HCT116 (cell line): ENCODE results near the gene G3BP2. TPM values are rescaled to one million over a fixed set of nuclear protein-coding genes. Genes with fewer than 3 reads are reported as not detected.

Source experiments
- ATAC-seq: fragments of 200-7000 bp; cut with Tn5 transposase; 2 replicates; pipeline ENCODE4 v1.9.1; 2020; ENCODE audit warnings: mild to moderate bottlenecking, moderate library complexity
- BruUV-seq: library from RNA; stranded (reverse); fragments of 400-500 nt; replicated peaks from 2 replicates; lab custom pipeline; 2021; lab: Mats Ljungman, UMichigan
- CTCF ChIA-PET: fragments of 300-600 bp; sonication (Branson Sonifier 250); formaldehyde crosslinking; loops from one replicate; lab custom pipeline; 2021; ENCODE audit warnings: antibody characterized with exemption; lab: Charles Lee
- POLR2A ChIA-PET: fragments of 300-600, 350-600 bp; sonication (Branson Sonifier 250); formaldehyde crosslinking; loops from one replicate; lab custom pipeline; 2021; ENCODE audit warnings: antibody characterized with exemption; lab: Charles Lee
- RAD21 ChIA-PET, 2 experiments: fragments of 300-600 bp; sonication (Branson Sonifier 250); formaldehyde crosslinking; loops; one replicate each; lab custom pipeline; 2023; ENCODE audit warnings: low total read pairs in 2 of 2; ENCODE audit not compliant: uncharacterized antibody in 2 of 2, unreplicated experiment in 2 of 2, low non-redundant PET in 1 of 2; lab: Charles Lee
- DNase-seq: peaks from one replicate; pipeline ENCODE4 v3.0.0-alpha.2; 2010; ENCODE audit warnings: low read depth, low spot score
- H2AFZ ChIP-seq: fragments of 200-600 bp; shearing (Covaris generic), sonication (generic); 2 replicates; pipeline ENCODE4 v1.6.1; 2017; ENCODE audit warnings: low read depth, mixed run types, mixed read lengths, antibody characterized with exemption, low read length; ENCODE audit not compliant: poor library complexity, severe bottlenecking
- H3K27ac ChIP-seq: 2 replicates; pipeline ENCODE4 v1.5.1; 2012; ENCODE audit warnings: low read depth, low read length
- H3K27me3 ChIP-seq: fragments of 200-600 bp; sonication (generic); 2 replicates; pipeline ENCODE4 v1.6.1; 2016; ENCODE audit warnings: mixed run types, low read length, mixed read lengths; ENCODE audit not compliant: insufficient read depth
- H3K36me3 ChIP-seq, 2 experiments: fragments of 200-500 bp in 1 of 2; fragments of 200-600 bp in 1 of 2; sonication (Bioruptor generic) in 1 of 2; sonication (generic) in 1 of 2; 2 replicates each; pipeline versions ENCODE4 v1.5.1 to v1.6.1; 2014 to 2016; ENCODE audit warnings: low read length in 2 of 2, inconsistent platforms in 1 of 2, mixed read lengths in 1 of 2, mixed run types in 1 of 2; ENCODE audit not compliant: insufficient read depth in 2 of 2, control insufficient read depth in 1 of 2
- H3K4me1 ChIP-seq, 2 experiments: fragments of 200-600 bp in 1 of 2; sonication (generic) in 1 of 2; 2 replicates each; pipeline versions ENCODE4 v1.5.1 to v1.6.1; 2012 to 2017; ENCODE audit warnings: low read length in 2 of 2, inconsistent platforms in 1 of 2, mild to moderate bottlenecking in 1 of 2, mixed read lengths in 1 of 2, mixed run types in 1 of 2, moderate library complexity in 1 of 2; ENCODE audit not compliant: insufficient read depth in 2 of 2, control insufficient read depth in 1 of 2
- H3K4me2 ChIP-seq: fragments of 200-600 bp; sonication (generic); 2 replicates; pipeline ENCODE4 v1.6.1; 2017; ENCODE audit warnings: mixed run types, low read length, mixed read lengths
- H3K4me3 ChIP-seq, 2 experiments: fragments of 200-600 bp in 1 of 2; sonication (generic) in 1 of 2; replicated peaks in 1 of 2; 2 replicates each; pipeline ENCODE4 v1.5.1; 2011 to 2016; ENCODE audit warnings: low read length in 2 of 2, control low read depth in 1 of 2, low read depth in 1 of 2, mild to moderate bottlenecking in 1 of 2, mixed read lengths in 1 of 2, mixed run types in 1 of 2
- H3K79me2 ChIP-seq: fragments of 200-600 bp; sonication (generic); 2 replicates; pipeline ENCODE4 v1.6.1; 2017; ENCODE audit warnings: mild to moderate bottlenecking, mixed run types, low read length, moderate library complexity, mixed read lengths; ENCODE audit not compliant: insufficient read depth
- H3K9ac ChIP-seq: fragments of 200-600 bp; sonication (generic); 2 replicates; pipeline ENCODE4 v1.6.1; 2016; ENCODE audit warnings: low read length, mixed read lengths
- H3K9me2 ChIP-seq: fragments of 200-600 bp; sonication (generic), shearing (Covaris generic); 2 replicates; pipeline ENCODE4 v1.6.1; 2017; ENCODE audit warnings: mixed run types, mild to moderate bottlenecking, moderate library complexity; ENCODE audit not compliant: insufficient read depth
- H3K9me3 ChIP-seq, 2 experiments: fragments of 200-500 bp in 1 of 2; fragments of 200-600 bp in 1 of 2; sonication (Bioruptor generic) in 1 of 2; sonication (generic) in 1 of 2; 2 replicates each; pipeline ENCODE4 v1.6.1; 2014 to 2017; ENCODE audit warnings: low read length in 2 of 2, mixed read lengths in 2 of 2, inconsistent platforms in 1 of 2, low read depth in 1 of 2, mild to moderate bottlenecking in 1 of 2, mixed run types in 1 of 2, moderate library complexity in 1 of 2; ENCODE audit not compliant: control insufficient read depth in 1 of 2, insufficient read depth in 1 of 2
- H4K20me1 ChIP-seq: fragments of 200-600 bp; sonication (generic), shearing (Covaris generic); 2 replicates; pipeline ENCODE4 v1.6.1; 2017; ENCODE audit warnings: mixed run types, mild to moderate bottlenecking, moderate library complexity; ENCODE audit not compliant: insufficient read depth
- FOSL1 ChIP-seq: IDR thresholded peaks from 2 replicates; pipeline ENCODE4 v1.6.1; 2012; ENCODE audit warnings: low read depth
- JUND ChIP-seq: IDR thresholded peaks from 2 replicates; pipeline ENCODE4 v1.6.1; 2012
- POLR2AphosphoS5 ChIP-seq: IDR thresholded peaks from 2 replicates; pipeline ENCODE4 v1.6.1; 2011; ENCODE audit warnings: mild to moderate bottlenecking, low read depth, low read length, moderate library complexity
- RAD21 ChIP-seq: IDR thresholded peaks from 2 replicates; pipeline ENCODE4 v1.6.1; 2012; ENCODE audit warnings: low read depth, mild to moderate bottlenecking
- TCF7L2 ChIP-seq: IDR thresholded peaks from 2 replicates; pipeline ENCODE4 v1.7.0; 2011; ENCODE audit warnings: borderline replicate concordance, inconsistent platforms; ENCODE audit not compliant: insufficient read depth, insufficient read length; ENCODE audit errors: extremely low read depth
- intact Hi-C: fragments of 100-400 bp; cut with micrococcal nuclease; formaldehyde crosslinking; loops from 2 replicates; pipeline ENCODE4 v1.10.0; 2022
- total RNA-seq: library from RNA; stranded (reverse); gene quantifications from one replicate; pipeline ENCODE4 v1.2.1, GENCODE V29; 2021; ENCODE audit not compliant: unreplicated experiment
- TF ChIP-seq, protein P1 (sequence below): IDR thresholded peaks from 2 replicates; pipeline ENCODE4 v1.6.1; 2011; ENCODE audit warnings: mild to moderate bottlenecking, low read length, moderate library complexity; ENCODE audit not compliant: insufficient replicate concordance; ENCODE audit errors: extremely low read depth
- TF ChIP-seq, protein P2 (sequence below): IDR thresholded peaks from 2 replicates; pipeline ENCODE4 v1.6.1; 2012
- TF ChIP-seq, protein P3 (sequence below): IDR thresholded peaks from 2 replicates; pipeline ENCODE4 v1.6.1; 2012; ENCODE audit warnings: low read depth
- TF ChIP-seq, protein P4 (sequence below), 3 experiments: fragments of 200-600 bp in 1 of 3; sonication (generic) in 1 of 3; IDR thresholded peaks in 2 of 3; conservative IDR thresholded peaks in 1 of 3; 2 replicates each; pipeline ENCODE4 v1.5.1; 2012 to 2017; ENCODE audit warnings: low read depth in 2 of 3, low read length in 2 of 3, antibody characterized with exemption in 1 of 3, borderline replicate concordance in 1 of 3, control low read depth in 1 of 3, mild to moderate bottlenecking in 1 of 3, mixed read lengths in 1 of 3, mixed run types in 1 of 3, moderate library complexity in 1 of 3; ENCODE audit not compliant: insufficient read depth in 1 of 3
- TF ChIP-seq, protein P5 (sequence below): IDR thresholded peaks from 2 replicates; pipeline ENCODE4 v1.6.1; 2012

The G3BP2 gene
- total RNA-seq, 1 experiment from 2014 or later, result 153 TPM

DNA sequence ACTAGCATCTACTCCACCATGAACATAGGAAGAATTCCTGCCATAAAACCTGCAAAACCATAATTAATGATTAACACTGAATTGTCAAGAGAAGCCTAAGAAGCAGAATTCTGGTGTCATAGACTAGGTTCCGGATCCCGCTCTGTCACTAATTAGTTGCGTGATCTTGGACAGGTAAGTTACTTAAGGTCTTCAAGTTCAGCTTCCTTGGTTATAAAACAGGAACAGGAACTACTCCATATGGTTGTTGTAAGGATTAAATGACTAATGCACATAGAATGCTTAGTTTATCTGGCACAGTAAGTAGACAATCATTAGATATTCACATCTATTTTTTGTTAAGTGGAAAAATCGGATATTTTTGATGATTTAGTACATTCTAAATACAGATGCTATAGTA, 14.3 kb downstream of the G3BP2 start (continued):
- TF ChIP-seq, protein P1, sequence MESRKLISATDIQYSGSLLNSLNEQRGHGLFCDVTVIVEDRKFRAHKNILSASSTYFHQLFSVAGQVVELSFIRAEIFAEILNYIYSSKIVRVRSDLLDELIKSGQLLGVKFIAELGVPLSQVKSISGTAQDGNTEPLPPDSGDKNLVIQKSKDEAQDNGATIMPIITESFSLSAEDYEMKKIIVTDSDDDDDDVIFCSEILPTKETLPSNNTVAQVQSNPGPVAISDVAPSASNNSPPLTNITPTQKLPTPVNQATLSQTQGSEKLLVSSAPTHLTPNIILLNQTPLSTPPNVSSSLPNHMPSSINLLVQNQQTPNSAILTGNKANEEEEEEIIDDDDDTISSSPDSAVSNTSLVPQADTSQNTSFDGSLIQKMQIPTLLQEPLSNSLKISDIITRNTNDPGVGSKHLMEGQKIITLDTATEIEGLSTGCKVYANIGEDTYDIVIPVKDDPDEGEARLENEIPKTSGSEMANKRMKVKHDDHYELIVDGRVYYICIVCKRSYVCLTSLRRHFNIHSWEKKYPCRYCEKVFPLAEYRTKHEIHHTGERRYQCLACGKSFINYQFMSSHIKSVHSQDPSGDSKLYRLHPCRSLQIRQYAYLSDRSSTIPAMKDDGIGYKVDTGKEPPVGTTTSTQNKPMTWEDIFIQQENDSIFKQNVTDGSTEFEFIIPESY, result no peak
- TF ChIP-seq, protein P2, sequence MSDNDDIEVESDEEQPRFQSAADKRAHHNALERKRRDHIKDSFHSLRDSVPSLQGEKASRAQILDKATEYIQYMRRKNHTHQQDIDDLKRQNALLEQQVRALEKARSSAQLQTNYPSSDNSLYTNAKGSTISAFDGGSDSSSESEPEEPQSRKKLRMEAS, result no peak
- no peak for TF ChIP-seq TCF7L2
- TF ChIP-seq, all 23 proteins: peak for 0

DNA sequence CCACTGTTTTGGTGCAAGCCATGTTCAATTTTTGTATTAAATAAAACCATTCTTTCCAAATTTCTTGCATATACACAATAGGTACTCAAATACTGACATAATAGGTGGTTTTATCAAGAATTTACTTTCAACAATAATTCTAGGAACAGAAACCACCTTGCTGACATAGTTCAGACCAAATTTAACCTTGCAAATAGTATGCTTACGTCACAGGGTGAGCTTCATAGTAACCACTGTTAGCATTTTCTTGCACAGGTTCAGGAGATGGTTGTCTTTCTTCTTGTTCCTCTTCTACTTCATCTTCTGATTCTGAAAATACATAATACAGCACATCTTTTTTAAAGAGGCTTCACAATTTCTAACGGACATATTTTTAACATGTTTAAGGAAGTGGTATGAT, 17.6 kb downstream of the G3BP2 start:
- Histone ChIP-seq H4K20me1 (peaks cover 12% of the 10 kb centered on the region; the same call in 1 of the 2 replicates), H3K9ac (no peak overlapping the region), H3K27me3 (no peaks in the 10 kb centered on the region), H3K79me2 (peaks cover 87% of the 10 kb centered on the region), H2AFZ (no peak overlapping the region), H3K9me3 (no peaks in the 10 kb centered on the region), H3K27ac (no peak overlapping the region), H3K36me3 (peaks cover 32 to 43% of the 10 kb centered on the region in 2 experiments; a peak in 3 of 4 replicates), H3K4me3 (no peak overlapping the region), H3K4me1 (peaks cover 0 to 5% of the 10 kb centered on the region in 2 experiments; a peak in 1 of 4 replicates), H3K4me2 (no peak overlapping the region), H3K9me2 (no peaks in the 10 kb centered on the region)
- ChIA-PET POLR2A (no interaction called here), CTCF (interaction anchor here (2.1 kb wide), 1 partner anchor 192 kb away, joined by 7 read pairs; no protein-coding TSS in a partner anchor), RAD21 (no interaction called here)
- no peak for ATAC-seq
- no peak for DNase-seq
- intact Hi-C loops, result loop anchor here (10.0 kb wide), 1 partner anchor 189 kb away; no protein-coding TSS in a partner anchor
- no peak for TF ChIP-seq JUND
- TF ChIP-seq, protein P3, sequence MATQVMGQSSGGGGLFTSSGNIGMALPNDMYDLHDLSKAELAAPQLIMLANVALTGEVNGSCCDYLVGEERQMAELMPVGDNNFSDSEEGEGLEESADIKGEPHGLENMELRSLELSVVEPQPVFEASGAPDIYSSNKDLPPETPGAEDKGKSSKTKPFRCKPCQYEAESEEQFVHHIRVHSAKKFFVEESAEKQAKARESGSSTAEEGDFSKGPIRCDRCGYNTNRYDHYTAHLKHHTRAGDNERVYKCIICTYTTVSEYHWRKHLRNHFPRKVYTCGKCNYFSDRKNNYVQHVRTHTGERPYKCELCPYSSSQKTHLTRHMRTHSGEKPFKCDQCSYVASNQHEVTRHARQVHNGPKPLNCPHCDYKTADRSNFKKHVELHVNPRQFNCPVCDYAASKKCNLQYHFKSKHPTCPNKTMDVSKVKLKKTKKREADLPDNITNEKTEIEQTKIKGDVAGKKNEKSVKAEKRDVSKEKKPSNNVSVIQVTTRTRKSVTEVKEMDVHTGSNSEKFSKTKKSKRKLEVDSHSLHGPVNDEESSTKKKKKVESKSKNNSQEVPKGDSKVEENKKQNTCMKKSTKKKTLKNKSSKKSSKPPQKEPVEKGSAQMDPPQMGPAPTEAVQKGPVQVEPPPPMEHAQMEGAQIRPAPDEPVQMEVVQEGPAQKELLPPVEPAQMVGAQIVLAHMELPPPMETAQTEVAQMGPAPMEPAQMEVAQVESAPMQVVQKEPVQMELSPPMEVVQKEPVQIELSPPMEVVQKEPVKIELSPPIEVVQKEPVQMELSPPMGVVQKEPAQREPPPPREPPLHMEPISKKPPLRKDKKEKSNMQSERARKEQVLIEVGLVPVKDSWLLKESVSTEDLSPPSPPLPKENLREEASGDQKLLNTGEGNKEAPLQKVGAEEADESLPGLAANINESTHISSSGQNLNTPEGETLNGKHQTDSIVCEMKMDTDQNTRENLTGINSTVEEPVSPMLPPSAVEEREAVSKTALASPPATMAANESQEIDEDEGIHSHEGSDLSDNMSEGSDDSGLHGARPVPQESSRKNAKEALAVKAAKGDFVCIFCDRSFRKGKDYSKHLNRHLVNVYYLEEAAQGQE, result no peak
- TF ChIP-seq, protein P4, sequence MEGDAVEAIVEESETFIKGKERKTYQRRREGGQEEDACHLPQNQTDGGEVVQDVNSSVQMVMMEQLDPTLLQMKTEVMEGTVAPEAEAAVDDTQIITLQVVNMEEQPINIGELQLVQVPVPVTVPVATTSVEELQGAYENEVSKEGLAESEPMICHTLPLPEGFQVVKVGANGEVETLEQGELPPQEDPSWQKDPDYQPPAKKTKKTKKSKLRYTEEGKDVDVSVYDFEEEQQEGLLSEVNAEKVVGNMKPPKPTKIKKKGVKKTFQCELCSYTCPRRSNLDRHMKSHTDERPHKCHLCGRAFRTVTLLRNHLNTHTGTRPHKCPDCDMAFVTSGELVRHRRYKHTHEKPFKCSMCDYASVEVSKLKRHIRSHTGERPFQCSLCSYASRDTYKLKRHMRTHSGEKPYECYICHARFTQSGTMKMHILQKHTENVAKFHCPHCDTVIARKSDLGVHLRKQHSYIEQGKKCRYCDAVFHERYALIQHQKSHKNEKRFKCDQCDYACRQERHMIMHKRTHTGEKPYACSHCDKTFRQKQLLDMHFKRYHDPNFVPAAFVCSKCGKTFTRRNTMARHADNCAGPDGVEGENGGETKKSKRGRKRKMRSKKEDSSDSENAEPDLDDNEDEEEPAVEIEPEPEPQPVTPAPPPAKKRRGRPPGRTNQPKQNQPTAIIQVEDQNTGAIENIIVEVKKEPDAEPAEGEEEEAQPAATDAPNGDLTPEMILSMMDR (IDR thresholded peaks at IDR 0.05 in 2 of 3, conservative IDR thresholded peaks at IDR 0.05 in 1 of 3; ENCODE audit: borderline replicate concordance in 1 of 3, insufficient read depth in 1 of 3, low read depth in 2 of 3, low read length in 2 of 3), result no peak
- TF ChIP-seq POLR2AphosphoS5, result no peak
- TF ChIP-seq FOSL1, result no peak
- no peak for TF ChIP-seq TCF7L2
- no peak for TF ChIP-seq RAD21
- TF ChIP-seq, protein P5, sequence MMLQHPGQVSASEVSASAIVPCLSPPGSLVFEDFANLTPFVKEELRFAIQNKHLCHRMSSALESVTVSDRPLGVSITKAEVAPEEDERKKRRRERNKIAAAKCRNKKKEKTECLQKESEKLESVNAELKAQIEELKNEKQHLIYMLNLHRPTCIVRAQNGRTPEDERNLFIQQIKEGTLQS, result no peak
- BruUV-seq, result no TSS peak
